Measurements from ENCODE around the gene INPP5D.
"Not testable (repeated sequence)": the region's sequence is repeated elsewhere in the genome, so short reads cannot be mapped to it uniquely, and the experiment has no call there.

Gene INPP5D

GRCh38 chr2:233094614-233095013 is 34.5 kb downstream of the INPP5D start:
- DNase-seq (ENCODE audit: low spot score) = no peak

GRCh38 chr2:233096006-233096405 is 35.9 kb downstream of the INPP5D start:
- no peak for DNase-seq (ENCODE audit: low spot score)

- DNase-seq (ENCODE audit: low spot score) = peak; percentile 4
Observed at GRCh38 chr2:233098618-233099017, 38.5 kb downstream of the INPP5D start.

- not testable (repeated sequence) for DNase-seq (ENCODE audit: low spot score)
Observed at GRCh38 chr2:233099820-233100191, 39.7 kb downstream of the INPP5D start.

GRCh38 chr2:233100192-233100998 is 40.3 kb downstream of the INPP5D start:
- no peak for DNase-seq (ENCODE audit: low spot score)

GRCh38 chr2:233101141-233101540 is 41.0 kb downstream of the INPP5D start:
- no peak for DNase-seq (ENCODE audit: low spot score)

GRCh38 chr2:233101816-233102215 is 41.7 kb downstream of the INPP5D start:
- no peak for DNase-seq (ENCODE audit: low spot score)

- DNase-seq (ENCODE audit: low spot score) = no peak
Observed at GRCh38 chr2:233105156-233105895, 45.2 kb downstream of the INPP5D start.

GRCh38 chr2:233105930-233106329 is 45.8 kb downstream of the INPP5D start:
- no peak for DNase-seq (ENCODE audit: low spot score)

GRCh38 chr2:233107011-233107410 is 46.9 kb downstream of the INPP5D start:
- DNase-seq (ENCODE audit: low spot score) = no peak

- no peak for DNase-seq (ENCODE audit: low spot score)
Observed at GRCh38 chr2:233107831-233108300, 47.7 kb downstream of the INPP5D start.

- DNase-seq (ENCODE audit: low spot score) = no peak
Observed at GRCh38 chr2:233108611-233109490, 48.7 kb downstream of the INPP5D start.

- no peak for DNase-seq (ENCODE audit: low spot score)
Observed at GRCh38 chr2:233111427-233111826, 51.3 kb downstream of the INPP5D start.

GRCh38 chr2:233112329-233112728 is 52.2 kb downstream of the INPP5D start:
- DNase-seq (ENCODE audit: low spot score) = no peak

- no peak for DNase-seq (ENCODE audit: low spot score)
Observed at GRCh38 chr2:233112776-233113452, 52.8 kb downstream of the INPP5D start.

GRCh38 chr2:233114421-233114861 is 54.3 kb downstream of the INPP5D start:
- DNase-seq (ENCODE audit: low spot score) = no peak

GRCh38 chr2:233115121-233115520 is 55.0 kb downstream of the INPP5D start:
- no peak for DNase-seq (ENCODE audit: low spot score)

GRCh38 chr2:233115741-233116140 is 55.6 kb downstream of the INPP5D start:
- no peak for DNase-seq (ENCODE audit: low spot score)

GRCh38 chr2:233116946-233117345 is 56.8 kb downstream of the INPP5D start:
- DNase-seq (ENCODE audit: low spot score) = no peak

- DNase-seq (ENCODE audit: low spot score) = no peak
Observed at GRCh38 chr2:233117351-233117750, 57.2 kb downstream of the INPP5D start.

- no peak for DNase-seq (ENCODE audit: low spot score)
Observed at GRCh38 chr2:233117811-233118647, 57.9 kb downstream of the INPP5D start.
